HEK293 (cell line): ENCODE data around the gene ACER3.

Source experiments
- CTCF ChIP-seq: fragments of 450-650 bp; formaldehyde crosslinking; IDR thresholded peaks from 2 replicates; pipeline ENCODE4 v1.5.1; 2016; ENCODE audit warnings: missing biosample characterization, missing genetic modification characterization
- GLIS2 ChIP-seq: fragments of 450-650 bp; formaldehyde crosslinking; IDR thresholded peaks from 2 replicates; pipeline ENCODE4 v1.5.1; 2016; ENCODE audit warnings: missing biosample characterization, missing genetic modification characterization
- ZNF239 ChIP-seq: fragments of 450-650 bp; formaldehyde crosslinking; IDR thresholded peaks from 2 replicates; pipeline ENCODE4 v1.5.1; 2016; ENCODE audit warnings: missing biosample characterization, missing genetic modification characterization
- ZNF274 ChIP-seq, 2 experiments: fragments of 200-500 bp in 1 of 2; fragments of 450-650 bp in 1 of 2; sonication (Bioruptor generic) in 1 of 2; formaldehyde crosslinking in 1 of 2; IDR thresholded peaks; 2 replicates each; pipeline versions ENCODE4 v1.5.1 to v1.6.1; 2014 to 2016; ENCODE audit warnings: borderline replicate concordance in 1 of 2, inconsistent platforms in 1 of 2, low read length in 1 of 2, missing biosample characterization in 1 of 2, missing genetic modification characterization in 1 of 2
- ZNF530 ChIP-seq: fragments of 450-650 bp; formaldehyde crosslinking; IDR thresholded peaks from 2 replicates; pipeline ENCODE4 v1.5.1; 2016; ENCODE audit warnings: low read depth, missing biosample characterization, missing genetic modification characterization
- ZNF707 ChIP-seq: fragments of 450-650 bp; formaldehyde crosslinking; IDR thresholded peaks from 2 replicates; pipeline ENCODE4 v1.5.1; 2016; ENCODE audit warnings: missing biosample characterization, missing genetic modification characterization

- no peak for TF ChIP-seq ZNF707 (tag by site-specific recombination)
- no peak for TF ChIP-seq ZNF530 (tag by site-specific recombination)
- TF ChIP-seq ZNF274 (IDR thresholded peaks at IDR 0.05; ENCODE audit: low read length): no peak
- TF ChIP-seq ZNF274 (tag by site-specific recombination; IDR thresholded peaks at IDR 0.05; ENCODE audit: borderline replicate concordance): no peak
- no peak for TF ChIP-seq CTCF (tag by site-specific recombination)
- no peak for TF ChIP-seq ZNF239 (tag by site-specific recombination)
- no peak for TF ChIP-seq GLIS2 (tag by site-specific recombination)
Measured at GRCh38 chr11:76990628-76991027, 129.9 kb downstream of the ACER3 start.
